GM12878 (cell line): ENCODE data around the gene PAXX. TPM values are rescaled to one million over a fixed set of nuclear protein-coding genes. Genes with fewer than 3 reads are reported as not detected.

Source experiments
- E4F1 ChIP-seq: fragments of 450-650 bp; IDR thresholded peaks from 2 replicates; pipeline ENCODE4 v1.6.1; 2018; ENCODE audit warnings: borderline replicate concordance, mild to moderate bottlenecking; ENCODE audit not compliant: partially characterized antibody
- ESRRA ChIP-seq: IDR thresholded peaks from 2 replicates; pipeline ENCODE4 v1.6.1; 2012; ENCODE audit warnings: mild to moderate bottlenecking, low read length, improper control_type of control experiment
- HSF1 ChIP-seq: fragments of 150-350 bp; IDR thresholded peaks from 2 replicates; pipeline ENCODE4 v1.6.1; 2014; ENCODE audit warnings: mild to moderate bottlenecking, low read depth, low read length
- IKZF1 ChIP-seq: fragments of 450-650 bp; conservative IDR thresholded peaks from 2 replicates; pipeline ENCODE4 v1.6.1; 2017; ENCODE audit warnings: antibody characterized with exemption, mild to moderate bottlenecking
- POLR2AphosphoS5 ChIP-seq: IDR thresholded peaks from 2 replicates; pipeline ENCODE4 v1.6.1; 2011; ENCODE audit warnings: mild to moderate bottlenecking, low read length, inconsistent platforms
- ZBTB11 ChIP-seq: fragments of 450-650 bp; formaldehyde crosslinking; IDR thresholded peaks from 2 replicates; pipeline ENCODE4 v1.5.0; 2022; ENCODE audit warnings: mild to moderate bottlenecking, missing genetic modification characterization
- polyA plus RNA-seq, 11 experiments: library from polyadenylated mRNA; depleted of rRNA in 4 of 11; unstranded in 6 of 11; stranded (reverse) in 5 of 11; fragments of >200 nt; fragmentation: Nextera tagmentation in 4 of 11; fragmentation: Illumina TruSeq in 1 of 11; extraction: Ambion mirVana in 4 of 11; extraction: Trizol in 1 of 11; gene quantifications; 1 replicate in 1 of 11; 2 replicates in 10 of 11; pipeline versions ENCODE4 v1.2.1 to v1.2.3, GENCODE V29; 2011 to 2016; ENCODE audit warnings: inconsistent platforms in 2 of 11, missing spikeins in 2 of 11, low read depth in 1 of 11
- total RNA-seq, 4 experiments: library from RNA; depleted of rRNA in 3 of 4; stranded (reverse); fragments of >200 nt in 3 of 4; fragmentation: Illumina TruSeq in 1 of 4; extraction: Trizol in 1 of 4; gene quantifications; 2 replicates each; pipeline versions ENCODE4 v1.2.1 to v1.2.3, GENCODE V29; 2013 to 2021

PAXX gene
- total and polyA plus RNA-seq, 10 of the 15 experiments (the other 5 are each of a cell fraction or from before 2014, with no cell fraction given): 0.18 to 60.6 (median 29.5) TPM

- TF ChIP-seq E4F1: no peak
- no peak for TF ChIP-seq ZBTB11 (CRISPR knock-in tag)
- no peak for TF ChIP-seq POLR2AphosphoS5
- TF ChIP-seq IKZF1: no peak
- TF ChIP-seq HSF1: no peak
- TF ChIP-seq ESRRA: no peak
- TF ChIP-seq, all 136 proteins: peak for 0
These were observed 12.2 kb upstream of the PAXX start (continued) for GRCh38 chr9:136979769-136980587.
